ENCODE data around the gene SKP1.

The SKP1 gene

DNA sequence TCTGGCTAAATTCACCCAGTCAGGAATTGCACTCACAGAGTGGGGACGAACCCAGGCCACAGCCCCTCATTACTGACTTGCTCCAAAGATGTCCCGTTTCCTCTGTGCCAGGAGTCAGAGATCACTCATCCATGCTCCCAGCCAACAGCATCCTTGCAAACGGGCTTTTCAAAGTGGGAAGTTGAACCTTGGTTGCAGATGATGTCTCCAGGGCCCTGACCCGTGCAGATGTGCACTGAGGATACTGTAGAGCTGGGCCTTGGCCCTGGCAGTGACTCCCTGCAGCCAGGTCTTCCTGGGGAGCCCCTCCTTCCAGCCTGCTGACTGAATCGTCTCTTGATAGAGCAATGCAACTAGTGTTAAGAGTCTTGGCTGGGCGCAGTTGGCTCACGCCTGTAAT is 40.0 kb downstream of the SKP1 start:
- H3K27me3 ChIP-seq (ENCODE audit: insufficient read depth, low read length, poor library complexity, severe bottlenecking): no peaks in the 10 kb centered on the region
- H4K20me1 ChIP-seq (ENCODE audit: insufficient read depth, low read length, poor library complexity, severe bottlenecking): no peaks in the 10 kb centered on the region
- no peaks in the 10 kb centered on the region for H3K9me2 ChIP-seq (replicated peaks; ENCODE audit: low read depth, low read length)
- peaks cover 4% of the 10 kb centered on the region; the same call in 1 of the 2 replicates for H3K36me3 ChIP-seq (ENCODE audit: insufficient read depth, low read length)
- H3K4me2 ChIP-seq (ENCODE audit: low read depth, low read length, poor library complexity, severe bottlenecking): no peak overlapping the region
- H3K4me1 ChIP-seq (ENCODE audit: insufficient read depth, low read length, poor library complexity, severe bottlenecking): peaks cover 39% of the 10 kb centered on the region
- H3K79me2 ChIP-seq (ENCODE audit: insufficient read depth, low read length): no peaks in the 10 kb centered on the region
- no peak for TF ChIP-seq CTCF (conservative IDR thresholded peaks at IDR 0.05; ENCODE audit: low read length)
- TF ChIP-seq EZH2phosphoT487 (IDR thresholded peaks at IDR 0.05; ENCODE audit: borderline replicate concordance): no peak
- no peaks in the 10 kb centered on the region for H3F3A ChIP-seq (ENCODE audit: low read depth)
- H3K9me3 ChIP-seq (ENCODE audit: insufficient read depth, low read depth, low read length): no peaks in the 10 kb centered on the region
- no peak overlapping the region for H2AFZ ChIP-seq (ENCODE audit: low read length)
- H3K9ac ChIP-seq (ENCODE audit: low read depth, low read length, poor library complexity, severe bottlenecking): no peak overlapping the region
- no peak overlapping the region for H3K4me3 ChIP-seq (ENCODE audit: low read length, poor library complexity, severe bottlenecking)

- Histone ChIP-seq H3K36me3 (ENCODE audit: insufficient read depth, low read length) (peaks cover 4% of the 10 kb centered on the region; the same call in 1 of the 2 replicates), H3K79me2 (ENCODE audit: insufficient read depth, low read length) (no peaks in the 10 kb centered on the region), H3K9me2 (replicated peaks; ENCODE audit: low read depth, low read length) (no peaks in the 10 kb centered on the region), H3K9ac (ENCODE audit: low read depth, low read length, poor library complexity, severe bottlenecking) (no peak overlapping the region), H3F3A (ENCODE audit: low read depth) (no peaks in the 10 kb centered on the region), H3K4me3 (ENCODE audit: low read length, poor library complexity, severe bottlenecking) (no peak overlapping the region), H3K4me1 (ENCODE audit: insufficient read depth, low read length, poor library complexity, severe bottlenecking) (peaks cover 39% of the 10 kb centered on the region), H2AFZ (ENCODE audit: low read length) (no peak overlapping the region), H3K27me3 (ENCODE audit: insufficient read depth, low read length, poor library complexity, severe bottlenecking) (no peaks in the 10 kb centered on the region), H3K9me3 (ENCODE audit: insufficient read depth, low read depth, low read length) (no peaks in the 10 kb centered on the region), H3K4me2 (ENCODE audit: low read depth, low read length, poor library complexity, severe bottlenecking) (no peak overlapping the region), H4K20me1 (ENCODE audit: insufficient read depth, low read length, poor library complexity, severe bottlenecking) (no peaks in the 10 kb centered on the region)
- no peak for TF ChIP-seq EZH2phosphoT487 (IDR thresholded peaks at IDR 0.05; ENCODE audit: borderline replicate concordance)
- no peak for TF ChIP-seq CTCF (conservative IDR thresholded peaks at IDR 0.05; ENCODE audit: low read length)
Measured at GRCh38 chr5:134136221-134136631, 40.5 kb downstream of the SKP1 start.

DNA sequence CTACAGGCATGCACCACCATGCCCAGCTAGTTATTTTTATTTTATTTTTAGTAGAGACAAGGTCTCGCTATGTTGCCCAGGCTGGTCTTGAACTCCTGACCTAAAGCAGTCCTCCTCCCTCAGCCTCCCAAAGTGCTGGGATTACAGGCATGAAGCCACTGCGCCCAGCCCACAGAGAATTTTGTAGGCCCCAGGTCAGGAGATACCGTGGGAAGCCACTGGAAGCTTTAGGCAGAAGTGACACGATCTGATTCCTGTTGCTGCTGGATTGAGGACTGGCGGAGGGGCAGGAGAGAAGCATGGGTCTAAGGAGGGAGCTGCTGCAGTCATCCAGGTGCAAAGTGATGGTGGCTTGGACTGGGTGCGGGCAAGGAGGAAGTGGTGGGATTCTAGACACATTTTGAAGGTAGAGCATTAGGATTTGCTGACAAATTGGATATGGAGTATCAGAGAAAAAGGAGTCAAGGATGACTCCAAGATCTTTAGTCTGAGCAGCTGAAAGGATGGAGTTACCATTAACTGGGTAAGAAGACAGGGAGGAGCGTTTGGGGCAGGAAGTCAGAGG is 41.6 kb downstream of the SKP1 start:
- Histone ChIP-seq H3K36me3 (ENCODE audit: insufficient read depth, low read length) (peaks cover 4% of the 10 kb centered on the region; the same call in 1 of the 2 replicates), H3K9ac (ENCODE audit: low read depth, low read length, poor library complexity, severe bottlenecking) (no peak overlapping the region), H3K9me2 (replicated peaks; ENCODE audit: low read depth, low read length) (no peaks in the 10 kb centered on the region), H3K9me3 (ENCODE audit: insufficient read depth, low read depth, low read length) (no peaks in the 10 kb centered on the region), H3K79me2 (ENCODE audit: insufficient read depth, low read length) (no peaks in the 10 kb centered on the region), H3K4me1 (ENCODE audit: insufficient read depth, low read length, poor library complexity, severe bottlenecking) (peaks cover 33% of the 10 kb centered on the region), H3K27me3 (ENCODE audit: insufficient read depth, low read length, poor library complexity, severe bottlenecking) (no peaks in the 10 kb centered on the region), H4K20me1 (ENCODE audit: insufficient read depth, low read length, poor library complexity, severe bottlenecking) (no peaks in the 10 kb centered on the region), H3F3A (ENCODE audit: low read depth) (no peaks in the 10 kb centered on the region), H2AFZ (ENCODE audit: low read length) (no peak overlapping the region), H3K4me3 (ENCODE audit: low read length, poor library complexity, severe bottlenecking) (no peak overlapping the region), H3K4me2 (ENCODE audit: low read depth, low read length, poor library complexity, severe bottlenecking) (no peak overlapping the region)
- TF ChIP-seq CTCF (conservative IDR thresholded peaks at IDR 0.05; ENCODE audit: low read length): no peak

Data from Loucy (cell line).